ENCODE measurements around the gene IRF1.

The IRF1 gene

GRCh38 chr5:132474881-132475496, 15.6 kb downstream of the IRF1 start:
- no peaks in the 10 kb centered on the region for H3K27me3 Mint-ChIP-seq (ENCODE audit: low read depth)
- no peak overlapping the region for H3K4me3 Mint-ChIP-seq
- H3K4me1 Mint-ChIP-seq = peaks cover 29% of the 10 kb centered on the region
- H3K27ac Mint-ChIP-seq = peak overlapping the region in 2 of 3 experiments; percentile 1 to 4
- no peaks in the 10 kb centered on the region for H3K36me3 Mint-ChIP-seq (ENCODE audit: low read depth)
- H3K9me3 Mint-ChIP-seq = no peaks in the 10 kb centered on the region
- TF ChIP-seq CTCF (IDR thresholded peaks at IDR 0.05; ENCODE audit: unreplicated experiment in 3 of 3) = no peak

GRCh38 chr5:132474131-132474723, 16.3 kb downstream of the IRF1 start:
- Mint-ChIP-seq H3K4me3 (no peak overlapping the region), H3K9me3 (no peaks in the 10 kb centered on the region), H3K4me1 (peaks cover 35% of the 10 kb centered on the region), H3K36me3 (ENCODE audit: low read depth) (no peaks in the 10 kb centered on the region), H3K27me3 (ENCODE audit: low read depth) (no peaks in the 10 kb centered on the region), H3K27ac (peak overlapping the region in 2 of 3 experiments; percentile 1 to 4)
- TF ChIP-seq CTCF (IDR thresholded peaks at IDR 0.05; ENCODE audit: unreplicated experiment in 3 of 3) = no peak

- H3K36me3 Mint-ChIP-seq (ENCODE audit: low read depth) = no peaks in the 10 kb centered on the region
- no peak for TF ChIP-seq CTCF (IDR thresholded peaks at IDR 0.05; ENCODE audit: unreplicated experiment in 3 of 3)
- peaks cover 3% of the 10 kb centered on the region for H3K9me3 Mint-ChIP-seq
- H3K27me3 Mint-ChIP-seq (ENCODE audit: low read depth) = no peaks in the 10 kb centered on the region
- H3K4me1 Mint-ChIP-seq = peaks cover 35% of the 10 kb centered on the region
- H3K27ac Mint-ChIP-seq = no peak overlapping the region
- H3K4me3 Mint-ChIP-seq = no peak overlapping the region
Measured at GRCh38 chr5:132473668-132474067, 16.9 kb downstream of the IRF1 start.

- TF ChIP-seq CTCF (IDR thresholded peaks at IDR 0.05; ENCODE audit: unreplicated experiment in 3 of 3) = no peak
- H3K9me3 Mint-ChIP-seq = peaks cover 3% of the 10 kb centered on the region
- H3K4me1 Mint-ChIP-seq = peaks cover 30% of the 10 kb centered on the region
- no peaks in the 10 kb centered on the region for H3K27me3 Mint-ChIP-seq (ENCODE audit: low read depth)
- H3K36me3 Mint-ChIP-seq (ENCODE audit: low read depth) = no peaks in the 10 kb centered on the region
- H3K27ac Mint-ChIP-seq = no peak overlapping the region
- H3K4me3 Mint-ChIP-seq = no peak overlapping the region
Measured at GRCh38 chr5:132473019-132473531, 17.5 kb downstream of the IRF1 start.

GRCh38 chr5:132472431-132472830, 18.1 kb downstream of the IRF1 start:
- no peaks in the 10 kb centered on the region for H3K27me3 Mint-ChIP-seq (ENCODE audit: low read depth)
- no peak overlapping the region for H3K4me3 Mint-ChIP-seq
- TF ChIP-seq CTCF (IDR thresholded peaks at IDR 0.05; ENCODE audit: unreplicated experiment in 3 of 3) = no peak
- H3K27ac Mint-ChIP-seq = no peak overlapping the region
- H3K4me1 Mint-ChIP-seq = peaks cover 31% of the 10 kb centered on the region
- H3K9me3 Mint-ChIP-seq = peaks cover 3% of the 10 kb centered on the region
- no peaks in the 10 kb centered on the region for H3K36me3 Mint-ChIP-seq (ENCODE audit: low read depth)

GRCh38 chr5:132471944-132472343, 18.6 kb downstream of the IRF1 start:
- Mint-ChIP-seq H3K4me1 (peaks cover 34% of the 10 kb centered on the region), H3K4me3 (no peak overlapping the region), H3K36me3 (ENCODE audit: low read depth) (no peaks in the 10 kb centered on the region)

More at GRCh38 chr5:132471944-132472343, 18.6 kb downstream of the IRF1 start:
- Mint-ChIP-seq H3K27ac (no peak overlapping the region), H3K9me3 (peaks cover 3% of the 10 kb centered on the region), H3K27me3 (ENCODE audit: low read depth) (no peaks in the 10 kb centered on the region)
- TF ChIP-seq CTCF (IDR thresholded peaks at IDR 0.05; ENCODE audit: unreplicated experiment in 3 of 3) = no peak

All from nephron (organoid).